ENCODE results near the gene PRICKLE4. TPM values are rescaled to one million over a fixed set of nuclear protein-coding genes. Genes with fewer than 3 reads are reported as not detected.

PRICKLE4 gene
- total and polyA plus RNA-seq, 2 of the 8 experiments (the other 6 are each of a cell fraction or from before 2014, with no cell fraction given) = 0.32 to 1.4 TPM

DNA sequence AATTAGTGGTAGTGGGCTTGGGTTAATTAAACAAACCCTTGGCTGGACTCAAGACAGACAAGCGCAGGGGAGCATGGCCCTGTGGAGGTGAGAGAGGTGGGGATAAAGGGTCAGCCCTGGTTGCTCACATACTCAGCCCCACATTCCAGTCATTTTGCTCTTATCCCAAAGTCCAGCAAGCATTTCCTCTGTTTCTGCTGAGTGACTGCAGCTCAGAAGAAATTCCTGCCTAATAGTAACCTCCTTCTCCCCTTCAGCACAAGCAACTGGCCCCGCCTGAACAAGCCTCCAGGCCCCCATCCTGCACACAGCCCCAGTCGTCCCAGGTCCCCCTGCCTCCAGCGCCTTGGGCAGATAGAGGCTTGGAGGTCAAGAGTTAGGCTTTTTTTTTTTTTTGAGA is 41.5 kb upstream of the PRICKLE4 start (continued):
- TF ChIP-seq TBP (IDR thresholded peaks at IDR 0.05; ENCODE audit: low read depth, low read length) = no peak
- TF ChIP-seq KDM5A (IDR thresholded peaks at IDR 0.05; ENCODE audit: low read length) = no peak
- TF ChIP-seq, protein P1, sequence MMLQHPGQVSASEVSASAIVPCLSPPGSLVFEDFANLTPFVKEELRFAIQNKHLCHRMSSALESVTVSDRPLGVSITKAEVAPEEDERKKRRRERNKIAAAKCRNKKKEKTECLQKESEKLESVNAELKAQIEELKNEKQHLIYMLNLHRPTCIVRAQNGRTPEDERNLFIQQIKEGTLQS (IDR thresholded peaks at IDR 0.05; ENCODE audit: insufficient read depth, low read depth, low read length) = no peak
- TF ChIP-seq CBX5 (IDR thresholded peaks at IDR 0.05; ENCODE audit: low read depth, low read length) = no peak
